GM21529 (cell line): ENCODE data around the gene CGB1.

Source experiments
- ATAC-seq: cut with Tn5 transposase; IDR thresholded peaks from one replicate; pipeline ENCODE4 v1.9.1; 2021; ENCODE audit not compliant: unreplicated experiment

CGB1 gene

DNA sequence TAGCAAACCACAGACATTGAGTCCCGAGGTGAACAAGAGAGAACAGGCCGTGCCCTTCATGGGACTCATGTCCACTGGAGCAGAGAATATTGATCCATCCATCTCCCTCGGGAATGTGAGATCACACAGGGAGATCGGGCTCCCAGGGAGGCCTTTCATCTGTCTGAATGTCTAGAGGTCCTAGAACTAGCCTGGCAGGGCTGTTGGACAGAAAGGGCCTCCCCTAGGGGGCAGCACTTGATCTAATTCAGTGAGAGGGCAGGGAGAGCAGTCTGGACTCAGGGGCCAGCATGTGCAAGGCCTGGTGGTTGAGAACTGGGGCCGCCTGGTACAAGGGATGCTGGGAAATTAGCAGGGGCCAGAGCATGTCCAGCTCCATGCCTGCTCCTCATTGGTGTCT is 38.7 kb downstream of the CGB1 start:
- no peak for ATAC-seq

DNA sequence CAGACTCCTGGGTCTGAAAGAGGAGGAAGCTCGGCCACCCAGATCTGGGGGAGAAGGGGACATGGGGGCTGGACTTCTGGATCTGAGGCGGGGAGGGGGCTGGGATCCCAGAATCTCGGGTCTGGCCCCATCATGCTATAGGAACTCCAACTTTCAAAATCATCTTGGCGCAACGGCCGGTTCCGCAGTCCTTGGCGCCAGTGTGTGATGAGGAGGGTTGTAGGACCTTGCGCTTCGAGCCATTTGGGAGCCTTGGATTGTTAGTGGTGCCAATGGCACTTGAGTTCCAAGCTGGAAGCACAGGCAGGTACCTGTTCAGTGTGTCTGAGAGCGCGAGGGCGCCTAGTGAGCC is 42.7 kb downstream of the CGB1 start:
- ATAC-seq: no peak

DNA sequence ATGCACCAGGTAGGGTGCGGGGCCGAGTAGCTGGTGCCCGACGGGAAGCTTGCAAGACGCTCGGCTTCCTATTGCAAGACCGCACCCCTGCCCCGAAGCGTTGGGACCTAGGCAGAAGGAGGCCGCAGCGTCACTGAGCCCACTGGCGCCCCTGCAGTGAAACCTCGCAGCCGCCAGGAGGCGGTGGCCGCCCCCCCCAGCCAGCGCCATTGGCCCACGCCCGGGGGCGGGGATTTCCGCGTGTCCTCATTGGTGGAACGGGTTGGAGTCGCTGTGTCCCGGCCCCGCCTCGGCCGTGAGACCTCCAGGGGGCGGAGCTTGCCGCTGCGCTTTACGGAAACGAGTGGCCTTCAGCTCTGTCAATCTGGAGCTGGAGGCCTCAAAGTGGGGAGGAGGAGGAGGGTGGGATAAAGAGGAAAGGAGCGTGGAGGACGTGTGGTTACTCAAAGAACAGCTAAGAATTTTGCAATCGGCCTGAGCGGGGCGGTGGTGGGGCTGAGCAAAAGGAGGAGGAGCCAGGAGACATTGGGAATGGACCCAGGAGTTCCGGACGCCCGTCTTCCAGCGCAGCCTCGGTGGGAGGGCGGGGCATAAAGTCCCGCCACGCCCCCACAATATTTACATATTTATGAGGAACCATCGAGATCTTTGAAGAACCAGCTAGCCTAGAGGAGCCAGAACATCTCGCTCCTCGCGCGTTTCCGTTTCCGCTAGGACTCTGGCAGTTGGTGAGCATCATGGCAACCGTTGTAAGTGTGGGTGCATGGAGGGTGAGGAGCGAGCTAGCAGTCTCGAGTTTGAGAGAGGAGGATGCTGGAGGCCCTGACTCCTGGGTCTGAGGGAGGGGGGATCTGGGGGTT is 43.3 kb downstream of the CGB1 start, which contains the start of the genes GYS1 and RUVBL2:
Gene GYS1 (minus strand): TSS at position 135 of the 860 bp plus-strand sequence. CDS start 197 bp downstream, outside the sequence.
Gene RUVBL2 (plus strand): TSS at position 713 of the 860 bp plus-strand sequence. CDS start 25 bp downstream, at position 738.
- peak; percentile 86 for ATAC-seq

DNA sequence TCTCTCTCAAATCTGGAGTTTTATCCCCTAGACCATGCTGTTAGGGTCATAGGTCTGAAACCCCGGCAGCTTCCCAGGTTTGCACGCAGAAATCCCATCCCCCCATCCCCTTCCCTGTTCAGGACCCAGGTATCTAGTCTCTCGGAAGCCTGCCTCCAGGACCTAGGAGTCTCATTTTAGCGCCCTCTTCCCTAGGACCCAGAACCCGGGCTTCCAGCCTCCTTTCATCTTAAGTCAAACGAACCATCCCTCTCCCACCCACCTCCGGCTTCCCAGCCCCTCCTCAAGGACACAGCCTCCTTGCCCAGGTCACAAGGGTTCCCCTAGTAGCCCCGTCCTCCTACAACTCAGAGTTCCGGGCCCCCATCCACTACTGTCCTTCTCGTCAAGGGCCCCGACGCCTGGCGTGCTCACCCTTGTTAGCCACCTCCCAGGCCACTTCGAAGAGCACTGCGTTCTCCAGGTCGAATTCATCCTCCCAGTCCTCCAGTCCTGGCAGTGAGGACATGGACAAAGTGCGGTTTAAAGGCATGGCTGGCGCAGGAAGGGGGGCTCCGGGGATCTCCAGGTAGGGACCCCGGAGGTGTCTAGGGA is 44.0 kb downstream of the CGB1 start:
- peak; percentile 5 for ATAC-seq

DNA sequence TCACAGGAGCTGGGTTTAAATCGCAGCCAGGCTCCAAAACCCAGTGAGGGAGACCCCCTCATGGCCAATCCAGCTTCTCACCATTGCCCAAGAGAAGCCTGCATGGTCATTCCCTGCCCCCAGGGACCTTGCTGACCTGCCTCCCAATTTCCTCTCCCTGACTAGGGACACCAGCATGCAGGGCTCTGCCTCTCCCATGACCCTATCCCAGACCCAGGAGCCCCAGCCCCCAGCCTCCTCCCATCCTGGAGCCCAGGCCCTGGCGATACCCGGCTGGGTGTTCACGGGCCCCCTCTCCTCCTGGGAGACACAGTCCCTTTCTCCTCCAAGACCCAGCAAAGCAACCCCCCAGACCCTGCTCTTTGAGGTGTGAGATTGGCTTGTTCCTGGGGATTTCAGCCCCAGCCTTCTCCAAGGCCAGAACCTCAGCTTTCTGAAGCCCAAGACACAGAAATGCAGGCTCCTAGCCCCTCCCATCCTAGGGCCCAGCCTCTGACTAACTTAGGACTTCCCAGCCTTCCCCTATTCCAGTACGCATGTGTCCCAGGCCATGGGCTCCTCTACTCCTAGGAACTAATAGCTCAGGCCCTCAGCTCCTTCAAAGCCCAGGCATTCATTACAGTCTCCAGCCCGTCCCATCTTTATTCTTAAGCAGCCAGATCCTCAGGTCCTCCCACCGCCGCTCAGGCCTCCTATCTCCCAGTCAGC is 44.7 kb downstream of the CGB1 start:
- ATAC-seq: no peak

DNA sequence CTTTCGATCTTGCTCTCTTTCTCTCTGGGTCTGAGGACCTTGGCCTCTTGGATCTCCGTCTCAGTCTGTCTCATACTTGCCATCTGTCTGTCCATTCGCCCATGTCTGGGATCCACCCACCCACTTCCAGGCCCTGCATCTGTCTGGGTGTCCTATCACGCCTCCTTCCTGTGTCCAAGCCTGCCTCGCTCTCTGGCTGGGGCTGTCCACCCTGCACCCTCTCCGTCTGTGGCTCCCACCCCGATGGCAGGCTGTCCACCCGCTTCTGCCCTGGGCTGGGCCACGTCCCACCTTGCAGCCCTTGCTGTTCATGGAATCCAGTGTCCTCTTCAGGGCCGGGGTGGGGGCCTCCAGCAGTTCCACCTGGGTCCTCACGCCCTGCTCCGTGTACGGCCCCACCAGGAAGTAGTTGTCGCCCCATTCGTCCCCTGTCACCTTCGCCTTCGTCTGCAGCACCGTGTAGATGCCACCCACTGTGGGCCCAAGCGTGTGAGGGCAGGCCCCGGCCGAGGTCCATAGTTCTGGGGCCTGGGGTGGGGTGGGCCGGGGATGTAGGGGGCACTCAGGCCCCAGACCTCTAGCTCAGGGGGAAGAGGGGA is 45.6 kb downstream of the CGB1 start:
- ATAC-seq: no peak

DNA sequence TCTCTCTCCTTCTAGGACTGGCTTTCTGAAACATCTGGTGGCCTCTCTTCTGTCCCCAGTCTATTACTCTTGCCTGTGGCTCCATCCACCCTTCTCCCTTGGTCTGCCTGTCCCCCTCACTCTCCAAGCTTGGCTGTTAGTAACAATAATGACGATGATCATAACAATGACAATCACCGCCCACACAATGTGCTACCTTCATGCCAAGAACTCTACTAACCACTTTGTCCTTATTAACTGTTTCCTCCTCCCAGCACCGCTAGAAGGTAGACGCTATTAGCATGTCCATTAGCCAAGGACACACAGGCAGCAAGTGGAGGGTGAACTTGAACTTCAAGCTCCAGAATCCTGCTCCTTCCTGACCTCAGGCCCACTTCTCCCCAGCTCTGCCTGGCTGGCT is 46.3 kb downstream of the CGB1 start:
- ATAC-seq: no peak

DNA sequence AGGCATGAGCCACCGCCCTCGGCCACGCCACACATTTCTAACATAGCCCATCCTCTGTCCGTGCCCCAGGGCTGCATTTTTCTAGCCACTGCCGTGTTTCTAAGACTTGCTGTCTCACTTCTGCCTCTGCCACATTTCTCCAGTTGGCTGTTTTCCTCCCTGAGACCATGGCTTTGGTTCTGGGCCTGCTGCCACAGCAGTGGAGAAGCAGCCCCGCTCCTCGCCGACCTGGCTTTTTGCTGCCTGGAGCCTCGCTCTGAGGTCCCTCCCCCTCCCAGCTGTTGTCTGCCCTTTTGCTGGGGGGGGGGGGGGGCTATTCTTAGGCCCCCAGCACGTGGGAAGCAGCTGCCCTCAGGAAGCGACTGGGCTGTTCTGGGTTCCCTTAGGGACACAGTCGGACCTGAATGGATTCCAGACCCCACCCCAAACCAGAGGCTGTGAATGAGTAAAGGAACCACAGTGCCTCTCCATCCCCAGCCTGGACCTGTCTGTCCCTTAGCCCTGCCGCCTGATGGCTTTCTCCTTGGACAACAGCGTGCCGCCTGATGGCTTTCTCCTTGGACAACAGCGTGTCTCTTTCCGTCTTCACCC is 46.9 kb downstream of the CGB1 start:
- ATAC-seq: no peak

DNA sequence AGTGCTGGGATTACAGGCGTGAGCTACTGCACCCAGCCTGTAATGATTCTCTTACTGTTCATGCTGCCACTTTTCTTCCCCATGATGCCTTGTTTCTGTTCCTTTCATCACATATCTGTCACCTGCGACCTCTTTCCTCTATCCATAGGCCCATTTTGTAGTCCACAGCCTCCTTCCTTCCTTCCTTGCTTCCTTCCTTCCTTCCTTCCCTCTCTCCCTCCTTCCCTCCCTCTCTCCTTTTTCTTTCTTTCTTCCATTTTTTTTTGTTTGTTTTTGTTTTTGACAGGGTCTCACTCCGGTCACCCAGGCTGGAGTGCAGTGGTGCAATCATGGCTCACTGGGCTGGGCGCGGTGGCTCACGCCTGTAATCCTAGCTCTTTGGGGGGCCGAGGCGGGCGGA is 47.8 kb downstream of the CGB1 start:
- ATAC-seq: no peak

DNA sequence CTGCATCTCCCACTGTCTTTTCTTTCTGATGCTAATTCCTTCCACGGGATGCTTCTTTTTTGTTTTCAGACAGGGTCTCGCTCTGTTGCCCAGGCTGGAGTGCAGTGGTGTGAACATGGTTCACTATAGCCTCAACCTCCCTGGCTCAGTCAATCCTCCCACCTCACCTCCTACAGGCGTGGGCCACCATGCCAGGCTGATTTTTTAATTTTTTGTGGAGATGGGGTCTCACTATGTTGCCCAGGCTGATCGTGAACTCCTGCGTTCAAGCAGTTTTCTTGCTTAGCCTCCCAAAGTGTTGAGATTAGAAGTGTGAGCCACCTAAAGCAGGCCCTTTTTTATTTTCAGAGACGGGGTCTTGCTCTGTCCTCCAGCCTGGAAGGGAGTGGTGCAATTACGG is 48.4 kb downstream of the CGB1 start:
- no peak for ATAC-seq

DNA sequence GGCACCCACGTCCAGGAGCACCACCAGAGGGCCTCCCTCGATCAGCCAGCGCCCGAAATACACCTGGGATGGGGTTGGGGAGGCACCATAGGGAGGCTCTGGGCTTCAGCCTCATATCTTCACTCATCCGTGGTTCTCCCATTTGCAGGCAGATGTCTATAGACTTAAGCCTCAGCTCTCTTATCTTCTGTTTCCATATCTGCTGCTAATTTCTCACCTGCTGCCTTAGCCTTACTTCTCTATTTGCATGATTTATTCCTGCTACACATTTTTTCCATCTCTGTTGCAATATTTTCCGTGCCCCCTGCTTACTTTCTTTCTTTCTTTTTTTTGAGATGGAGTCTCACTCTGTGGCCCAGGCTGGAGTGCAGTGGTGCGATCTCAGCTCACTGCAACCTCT is 49.4 kb downstream of the CGB1 start:
- no peak for ATAC-seq

DNA sequence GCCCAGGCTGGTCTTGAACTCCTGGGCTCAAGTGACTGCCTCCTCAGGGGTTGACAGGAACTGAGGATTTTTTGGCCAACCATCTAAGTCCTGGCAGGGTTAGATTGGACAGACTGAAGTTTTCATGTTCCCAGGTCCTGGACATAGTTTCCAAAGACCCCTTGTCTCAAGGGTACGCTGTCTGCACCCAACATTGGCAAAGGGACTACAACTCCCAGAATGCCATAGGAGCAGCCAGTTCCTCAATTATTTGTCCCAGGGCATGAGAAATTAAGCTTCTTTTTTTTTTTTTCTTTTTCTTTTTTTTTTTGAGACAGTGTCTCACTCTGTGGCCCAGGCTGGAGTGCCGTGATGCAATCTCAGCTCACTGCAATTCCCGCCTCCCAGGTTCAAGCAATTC is 50.5 kb downstream of the CGB1 start:
- no peak for ATAC-seq

DNA sequence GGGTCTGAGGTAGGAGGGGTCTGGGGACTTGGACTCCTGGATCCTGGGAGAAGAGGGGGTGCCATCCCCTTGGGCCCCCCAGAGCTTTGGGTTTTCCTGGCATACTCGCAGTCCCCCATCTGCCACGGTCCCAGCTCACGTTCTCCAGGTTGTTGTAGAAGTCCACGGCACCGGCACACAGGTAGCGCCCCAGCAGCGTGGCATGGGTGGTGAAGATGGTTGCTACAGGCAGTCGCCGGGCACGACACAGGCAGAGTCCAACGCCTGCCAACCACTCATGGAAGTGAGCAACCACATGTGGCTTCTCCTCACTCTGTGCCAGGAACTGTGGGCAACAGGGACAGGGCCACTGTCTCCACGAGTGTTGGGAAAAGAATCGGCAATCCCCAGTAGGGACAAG is 51.0 kb downstream of the CGB1 start:
- no peak for ATAC-seq
